ENCODE data around the gene MXRA7.

Gene MXRA7

GRCh38 chr17:76696763-76697701 lies 13.7 kb downstream of the MXRA7 start:
- no peak for DNase-seq (ENCODE audit: low spot score)

- no peak for DNase-seq (ENCODE audit: low spot score)
These were observed 15.5 kb downstream of the MXRA7 start for GRCh38 chr17:76695059-76695831.

GRCh38 chr17:76691379-76692191 lies 19.2 kb downstream of the MXRA7 start:
- DNase-seq (ENCODE audit: low spot score) = no peak

GRCh38 chr17:76690596-76691280 lies 20.0 kb downstream of the MXRA7 start:
- DNase-seq (ENCODE audit: low spot score) = no peak

GRCh38 chr17:76689859-76690258 lies 20.9 kb downstream of the MXRA7 start:
- no peak for DNase-seq (ENCODE audit: low spot score)

GRCh38 chr17:76688165-76688622 lies 22.6 kb downstream of the MXRA7 start:
- DNase-seq (ENCODE audit: low spot score) = no peak

- no peak for DNase-seq (ENCODE audit: low spot score)
These were observed 23.2 kb downstream of the MXRA7 start for GRCh38 chr17:76687298-76688164.

- no peak for DNase-seq (ENCODE audit: low spot score)
These were observed 24.0 kb downstream of the MXRA7 start for GRCh38 chr17:76686538-76687297.

GRCh38 chr17:76685846-76686245 lies 24.9 kb downstream of the MXRA7 start:
- no peak for DNase-seq (ENCODE audit: low spot score)

GRCh38 chr17:76685366-76685765 lies 25.4 kb downstream of the MXRA7 start:
- no peak for DNase-seq (ENCODE audit: low spot score)

- DNase-seq (ENCODE audit: low spot score) = no peak
These were observed 26.0 kb downstream of the MXRA7 start for GRCh38 chr17:76684756-76685155.

GRCh38 chr17:76683921-76684745 lies 26.6 kb downstream of the MXRA7 start:
- no peak for DNase-seq (ENCODE audit: low spot score)

- DNase-seq (ENCODE audit: low spot score) = no peak
These were observed 27.6 kb downstream of the MXRA7 start for GRCh38 chr17:76683011-76683755.

GRCh38 chr17:76682296-76682695 lies 28.5 kb downstream of the MXRA7 start:
- DNase-seq (ENCODE audit: low spot score) = no peak

- DNase-seq (ENCODE audit: low spot score) = peak; percentile 18
These were observed 29.3 kb downstream of the MXRA7 start for GRCh38 chr17:76681222-76682137.

- no peak for DNase-seq (ENCODE audit: low spot score)
These were observed 31.5 kb downstream of the MXRA7 start for GRCh38 chr17:76679239-76679638.

GRCh38 chr17:76678330-76678729 lies 32.4 kb downstream of the MXRA7 start:
- no peak for DNase-seq (ENCODE audit: low spot score)

Measured in LoVo (cell line).